CD4-positive, alpha-beta T cell (primary cell): ENCODE results near the gene PSMA5. TPM values are rescaled to one million over a fixed set of nuclear protein-coding genes. Genes with fewer than 3 reads are reported as not detected.
"Not testable (repeated sequence)": the region's sequence is repeated elsewhere in the genome, so short reads cannot be mapped to it uniquely, and the experiment has no call there.

Experiments
- ATAC-seq: fragments of 200-7000 bp; cut with Tn5 transposase; one replicate; pipeline ENCODE4 v1.10.0; 2022; ENCODE audit warnings: mild to moderate bottlenecking; ENCODE audit not compliant: poor library complexity
- CTCF ChIA-PET: fragments of 350-600 bp; sonication (Branson Sonifier 250); formaldehyde crosslinking; loops from one replicate; lab custom pipeline; 2021; ENCODE audit warnings: antibody characterized with exemption, inconsistent platforms; lab: Charles Lee
- POLR2A ChIA-PET: fragments of 350-600 bp; sonication (Branson Sonifier 250); formaldehyde crosslinking; loops from one replicate; lab custom pipeline; 2021; ENCODE audit warnings: antibody characterized with exemption, inconsistent platforms; lab: Charles Lee
- DNase-seq, 14 experiments: peaks; one replicate each; pipeline ENCODE4 v3.0.0-alpha.2; 2013 to 2020; ENCODE audit warnings: mixed read lengths in 2 of 14
- H3K27ac ChIP-seq, 2 donors: one replicate each; pipeline versions ENCODE4 v1.5.1 to v1.7.0; 2013; ENCODE audit warnings: low read length in 2 of 2, low read depth in 1 of 2, mild to moderate bottlenecking in 1 of 2
- H3K27me3 ChIP-seq, 2 experiments: 1 replicate in 1 of 2; 2 replicates in 1 of 2; pipeline versions ENCODE4 v1.6.1 to v1.7.0; 2013; ENCODE audit warnings: low read length in 2 of 2, control low read depth in 1 of 2, mild to moderate bottlenecking in 1 of 2, moderate library complexity in 1 of 2; ENCODE audit not compliant: insufficient read depth in 2 of 2, control insufficient read depth in 1 of 2
- H3K36me3 ChIP-seq: one replicate; pipeline ENCODE4 v1.6.1; 2013; ENCODE audit warnings: low read length, control low read depth; ENCODE audit not compliant: insufficient read depth
- H3K4me1 ChIP-seq: one replicate; pipeline ENCODE4 v1.6.1; 2013; ENCODE audit warnings: low read length, control low read depth; ENCODE audit not compliant: insufficient read depth
- H3K4me3 ChIP-seq: one replicate; pipeline ENCODE4 v1.5.1; 2013; ENCODE audit warnings: mild to moderate bottlenecking, low read length, moderate library complexity
- H3K9me3 ChIP-seq, 2 experiments: 1 replicate in 1 of 2; 2 replicates in 1 of 2; pipeline versions ENCODE4 v1.6.1 to v1.7.0; 2013; ENCODE audit warnings: low read length in 2 of 2, mild to moderate bottlenecking in 2 of 2, control low read depth in 1 of 2, moderate library complexity in 1 of 2; ENCODE audit not compliant: control insufficient read depth in 1 of 2, insufficient read depth in 1 of 2
- H3K27ac Mint-ChIP-seq: one replicate; pipeline ENCODE4 v1.8.0; 2020; ENCODE audit warnings: mixed read lengths
- H3K27me3 Mint-ChIP-seq: one replicate; pipeline ENCODE4 v1.8.0; 2021; ENCODE audit warnings: mixed read lengths
- H3K36me3 Mint-ChIP-seq: one replicate; pipeline ENCODE4 v1.8.0; 2021; ENCODE audit warnings: low read depth, mixed read lengths
- H3K4me1 Mint-ChIP-seq: one replicate; pipeline ENCODE4 v1.8.0; 2021; ENCODE audit warnings: low read depth, mixed read lengths
- H3K4me3 Mint-ChIP-seq: one replicate; pipeline ENCODE4 v1.8.0; 2020; ENCODE audit warnings: mild to moderate bottlenecking, mixed read lengths
- H3K9me3 Mint-ChIP-seq: one replicate; pipeline ENCODE4 v1.8.0; 2020; ENCODE audit warnings: mixed read lengths
- intact Hi-C, 2 experiments: fragments of 100-400 bp; cut with DNase I in 1 of 2; cut with micrococcal nuclease in 1 of 2; formaldehyde crosslinking; loops; one replicate each; pipeline versions ENCODE4 v1.15.1 to v1.9.0; 2023 to 2025; cut with DNase I, micrococcal nuclease
- total RNA-seq, 174 experiments: library from RNA in 2 of 174; stranded (reverse) in 2 of 174; gene quantifications; one replicate each; pipeline ENCODE4 v1.2.3 and lab custom pipeline; 2021 to 2026
- TF ChIP-seq, protein P1 (sequence below): fragments of 200-600 bp; IDR thresholded peaks from one replicate; pipeline ENCODE4 v1.8.0; 2022; ENCODE audit warnings: antibody characterized with exemption, mild to moderate bottlenecking

Gene PSMA5
- total RNA-seq, 2 experiments from 2014 or later: 29.8 to 33.8 TPM

DNA sequence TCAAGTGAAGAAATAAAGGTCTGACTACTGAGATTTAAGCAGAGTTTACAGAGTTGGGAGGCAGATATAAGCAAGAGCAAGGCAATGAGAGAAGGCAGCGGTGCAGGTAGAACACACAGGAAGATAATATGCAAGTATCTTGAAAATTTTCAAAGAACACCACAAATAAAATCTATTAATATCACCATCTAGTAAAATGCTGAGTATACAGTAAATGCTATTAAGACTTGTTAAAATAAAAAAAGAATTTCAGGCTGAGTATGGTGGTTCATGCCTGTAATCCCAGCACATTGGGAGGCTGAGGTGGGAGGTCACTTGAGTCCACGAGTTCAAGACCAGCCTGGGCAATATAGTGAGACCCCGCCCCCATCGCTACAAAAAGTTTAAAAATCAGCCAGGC is 48.5 kb downstream of the PSMA5 start:
- Histone ChIP-seq H3K27ac (no peak overlapping the region), H3K4me1 (no peaks in the 10 kb centered on the region), H3K36me3 (no peaks in the 10 kb centered on the region), H3K9me3 (no peaks in the 10 kb centered on the region), H3K4me3 (no peak overlapping the region), H3K27me3 (no peaks in the 10 kb centered on the region)
- CTCF ChIA-PET: no interaction called here
- H3K4me1 Mint-ChIP-seq: no peaks in the 10 kb centered on the region
- H3K4me3 Mint-ChIP-seq: no peak overlapping the region
- intact Hi-C loops: no loop called here
- H3K27ac Mint-ChIP-seq: no peak overlapping the region
- H3K36me3 Mint-ChIP-seq: no peaks in the 10 kb centered on the region
- ATAC-seq (no peak), DNase-seq (no peak)
- no peaks in the 10 kb centered on the region for H3K9me3 Mint-ChIP-seq
- no peaks in the 10 kb centered on the region for H3K27me3 Mint-ChIP-seq
- POLR2A ChIA-PET: no interaction called here
- TF ChIP-seq, protein P1, sequence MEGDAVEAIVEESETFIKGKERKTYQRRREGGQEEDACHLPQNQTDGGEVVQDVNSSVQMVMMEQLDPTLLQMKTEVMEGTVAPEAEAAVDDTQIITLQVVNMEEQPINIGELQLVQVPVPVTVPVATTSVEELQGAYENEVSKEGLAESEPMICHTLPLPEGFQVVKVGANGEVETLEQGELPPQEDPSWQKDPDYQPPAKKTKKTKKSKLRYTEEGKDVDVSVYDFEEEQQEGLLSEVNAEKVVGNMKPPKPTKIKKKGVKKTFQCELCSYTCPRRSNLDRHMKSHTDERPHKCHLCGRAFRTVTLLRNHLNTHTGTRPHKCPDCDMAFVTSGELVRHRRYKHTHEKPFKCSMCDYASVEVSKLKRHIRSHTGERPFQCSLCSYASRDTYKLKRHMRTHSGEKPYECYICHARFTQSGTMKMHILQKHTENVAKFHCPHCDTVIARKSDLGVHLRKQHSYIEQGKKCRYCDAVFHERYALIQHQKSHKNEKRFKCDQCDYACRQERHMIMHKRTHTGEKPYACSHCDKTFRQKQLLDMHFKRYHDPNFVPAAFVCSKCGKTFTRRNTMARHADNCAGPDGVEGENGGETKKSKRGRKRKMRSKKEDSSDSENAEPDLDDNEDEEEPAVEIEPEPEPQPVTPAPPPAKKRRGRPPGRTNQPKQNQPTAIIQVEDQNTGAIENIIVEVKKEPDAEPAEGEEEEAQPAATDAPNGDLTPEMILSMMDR: no peak

DNA sequence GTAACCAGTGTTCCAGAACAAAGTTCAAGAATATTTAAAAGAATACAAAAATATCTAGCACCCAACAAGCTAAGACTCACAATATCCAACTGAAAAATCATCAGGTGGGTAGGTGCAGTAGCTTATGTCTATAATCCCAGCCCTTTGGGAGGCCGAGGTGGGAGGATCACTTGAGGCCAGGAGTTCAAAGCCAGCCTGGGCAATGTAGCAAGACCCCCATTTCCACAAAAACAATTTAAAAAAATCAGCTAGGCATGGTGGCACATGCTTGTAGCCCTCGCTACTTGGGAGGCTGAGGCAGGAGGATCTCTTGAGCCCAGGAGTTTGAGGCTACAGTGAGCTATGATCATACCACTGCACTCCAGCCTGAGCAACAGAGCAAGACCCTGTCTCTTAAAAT is 52.6 kb downstream of the PSMA5 start:
- POLR2A ChIA-PET, DNase-seq, intact Hi-C loops, H3K27ac ChIP-seq, H3K36me3 Mint-ChIP-seq, H3K9me3 ChIP-seq, H3K4me1 ChIP-seq, H3K4me3 ChIP-seq, H3K27ac Mint-ChIP-seq, H3K4me1 Mint-ChIP-seq, H3K9me3 Mint-ChIP-seq, H3K27me3 ChIP-seq, H3K4me3 Mint-ChIP-seq, CTCF ChIA-PET, H3K36me3 ChIP-seq, ATAC-seq: not testable (repeated sequence)
- peaks cover 14% of the 10 kb centered on the region for H3K27me3 Mint-ChIP-seq

DNA sequence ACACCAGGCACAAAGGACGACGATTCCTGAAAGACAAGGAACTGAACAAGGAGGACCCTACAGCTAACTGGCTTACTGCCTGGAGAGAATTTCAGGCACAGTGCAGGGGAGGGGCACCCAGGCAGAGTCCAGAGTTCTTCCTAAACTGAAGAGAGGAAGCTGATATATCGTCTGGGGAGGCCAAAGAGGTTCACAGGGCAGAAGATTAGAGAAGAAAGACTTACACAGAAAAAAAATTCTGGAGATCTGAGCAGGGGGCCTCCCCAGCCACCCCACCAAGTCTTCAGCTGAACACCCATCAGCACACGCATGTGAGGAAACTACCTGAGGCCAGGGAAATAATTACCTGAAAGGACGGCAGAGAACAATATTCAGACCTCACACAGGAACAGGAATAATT is 53.1 kb downstream of the PSMA5 start:
- TF ChIP-seq, protein P1: no peak
- Mint-ChIP-seq H3K27me3 (peaks cover 14% of the 10 kb centered on the region), H3K4me1 (peaks cover 7% of the 10 kb centered on the region), H3K4me3 (no peak overlapping the region), H3K27ac (no peak overlapping the region), H3K36me3 (no peaks in the 10 kb centered on the region), H3K9me3 (no peaks in the 10 kb centered on the region)
- no peaks in the 10 kb centered on the region for H3K36me3 ChIP-seq
- peaks cover 2 to 5% of the 10 kb centered on the region in 2 experiments for H3K27me3 ChIP-seq
- ChIA-PET POLR2A (no interaction called here), CTCF (no interaction called here)
- H3K9me3 ChIP-seq: no peaks in the 10 kb centered on the region
- no peak overlapping the region for H3K27ac ChIP-seq
- no peak for ATAC-seq
- intact Hi-C loops: no loop called here
- DNase-seq: no peak
- no peaks in the 10 kb centered on the region for H3K4me1 ChIP-seq
- no peak overlapping the region for H3K4me3 ChIP-seq

DNA sequence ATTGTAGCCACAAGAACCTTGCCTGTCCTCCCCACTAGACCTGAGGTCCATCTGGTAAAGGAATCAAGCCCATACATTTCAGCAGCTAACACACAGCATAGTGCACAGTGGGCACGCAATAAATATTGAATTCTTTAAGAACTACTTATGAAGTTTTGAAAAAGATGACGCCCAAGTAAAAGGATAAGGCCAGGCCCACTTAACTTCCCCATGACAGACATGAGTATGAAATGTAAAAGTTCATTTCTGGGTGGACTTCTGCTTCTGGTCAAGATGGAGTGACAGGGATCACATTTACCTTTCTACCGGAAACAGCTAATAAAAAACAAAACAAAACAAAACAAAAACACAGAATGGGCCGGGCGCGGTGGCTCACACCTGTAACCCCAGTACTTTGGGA is 54.0 kb downstream of the PSMA5 start:
- Mint-ChIP-seq H3K9me3 (no peaks in the 10 kb centered on the region), H3K4me1 (peaks cover 7% of the 10 kb centered on the region), H3K36me3 (no peaks in the 10 kb centered on the region), H3K27me3 (peaks cover 21% of the 10 kb centered on the region), H3K4me3 (no peak overlapping the region), H3K27ac (no peak overlapping the region)
- ChIA-PET POLR2A (no interaction called here), CTCF (no interaction called here)
- intact Hi-C loops: no loop called here
- Histone ChIP-seq H3K4me3 (no peak overlapping the region), H3K27me3 (peaks cover 2 to 5% of the 10 kb centered on the region in 2 experiments), H3K4me1 (no peaks in the 10 kb centered on the region), H3K36me3 (no peaks in the 10 kb centered on the region), H3K27ac (no peak overlapping the region), H3K9me3 (no peaks in the 10 kb centered on the region)
- TF ChIP-seq, protein P1: no peak
- DNase-seq: no peak
- no peak for ATAC-seq
